Activated CD4-positive, alpha-beta T cell treated with anti-CD3 and anti-CD28 coated beads for 4 hours (primary cell): ENCODE data around the gene TENT4B.

Experiments
- DNase-seq, 2 donors: peaks; one replicate each; pipeline ENCODE4 v3.0.0-alpha.2; 2020

The TENT4B gene

DNA sequence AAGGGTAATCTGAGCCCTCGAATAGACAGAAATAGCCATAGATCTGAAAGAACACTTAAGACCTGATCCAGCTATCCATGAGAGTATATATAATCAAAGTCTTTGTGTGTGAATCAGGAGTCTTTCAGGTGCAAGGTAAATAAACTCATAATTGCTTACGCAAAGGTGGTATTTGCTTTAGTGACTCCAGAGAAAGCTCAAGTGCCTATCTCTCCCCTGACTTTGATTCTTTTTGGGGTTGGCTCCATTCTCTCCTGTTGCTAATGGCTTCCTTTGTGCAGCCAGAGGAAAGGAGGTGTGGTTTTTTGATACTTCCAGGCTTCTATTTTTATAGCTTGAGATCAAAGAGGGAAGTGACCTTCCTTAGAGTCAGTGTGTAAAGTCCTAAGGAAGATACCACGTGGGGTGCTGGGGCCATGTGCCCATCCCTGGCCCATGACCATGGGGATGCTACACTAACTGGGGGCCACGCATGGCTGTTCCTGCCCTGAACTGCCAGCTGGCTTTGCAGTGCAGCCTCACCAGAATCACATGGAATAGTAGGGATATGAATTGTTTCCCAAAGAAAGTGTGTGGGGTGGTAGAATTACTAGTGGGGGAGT is 45.8 kb downstream of the TENT4B start:
- DNase-seq, result no peak

DNA sequence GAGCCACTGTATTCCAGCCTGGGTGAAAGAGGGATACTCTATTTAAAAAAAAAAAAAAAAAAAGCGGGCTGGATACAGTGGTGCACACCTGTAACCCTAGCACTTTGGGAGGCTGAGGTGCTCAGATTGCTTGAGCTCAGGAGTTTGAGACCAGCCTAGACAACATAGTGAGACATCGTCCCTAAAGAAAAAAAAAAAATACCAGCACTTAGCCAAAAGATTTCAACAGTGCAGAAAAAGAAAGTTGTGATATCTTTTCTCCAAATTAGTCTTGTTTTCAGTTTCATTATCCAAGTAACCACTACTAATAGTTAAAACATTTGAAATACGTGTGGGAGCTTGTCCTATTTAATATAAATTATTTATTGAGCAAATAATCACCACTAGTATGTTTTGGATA is 48.7 kb downstream of the TENT4B start:
- DNase-seq, result no peak

DNA sequence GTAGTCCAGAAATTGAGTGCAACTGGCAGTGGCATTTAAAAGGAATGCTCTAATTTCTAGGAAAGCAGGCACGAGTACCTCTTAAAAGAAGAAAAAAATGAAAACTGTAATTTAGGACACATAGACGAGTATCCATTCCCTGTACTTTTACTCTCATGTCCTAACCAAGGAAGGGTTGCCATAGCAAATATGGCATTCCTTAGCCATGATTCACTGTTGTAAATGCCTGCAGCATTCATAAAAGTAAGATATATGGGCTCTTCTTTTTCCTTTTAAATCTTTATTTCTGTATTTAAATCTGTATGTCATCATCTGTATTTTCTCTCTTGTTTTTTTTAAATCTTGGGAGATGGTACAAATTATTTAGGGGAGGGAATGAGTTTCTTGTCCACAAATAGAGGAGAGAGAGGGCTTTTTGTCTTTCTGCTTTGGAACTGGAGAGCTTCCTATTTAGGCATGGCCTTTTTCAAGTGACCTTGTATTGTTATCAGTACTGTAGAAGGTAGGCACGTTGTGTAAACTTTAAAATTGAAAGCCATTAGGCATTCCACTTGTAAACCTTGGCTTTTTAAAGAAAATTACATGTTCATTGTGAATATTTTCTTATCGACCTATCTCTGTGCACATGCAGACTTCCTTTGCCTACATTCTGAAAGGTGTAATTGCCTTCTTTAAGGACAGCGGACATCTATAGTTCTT is 50.0 kb downstream of the TENT4B start:
- no peak for DNase-seq

DNA sequence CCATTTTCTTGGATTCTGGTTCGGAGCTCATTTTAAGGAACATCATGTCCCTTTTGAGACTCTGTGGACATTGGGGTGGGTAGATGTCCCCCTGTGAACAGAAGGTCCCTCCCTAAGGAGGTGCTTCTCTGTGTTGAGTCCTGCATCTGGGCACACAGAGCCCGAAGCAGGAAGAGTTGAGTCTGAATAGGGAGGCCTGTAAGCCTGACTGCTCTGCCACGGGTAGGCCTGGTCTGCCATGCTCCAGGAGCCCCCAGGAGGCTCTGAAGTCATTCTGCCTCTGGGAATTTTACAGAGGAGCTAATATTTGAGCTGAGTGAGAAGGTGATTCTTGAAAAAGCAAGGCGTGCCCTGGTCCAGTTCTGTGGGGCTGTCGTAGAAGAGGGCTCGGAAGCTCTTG is 50.6 kb downstream of the TENT4B start:
- DNase-seq, result no peak

DNA sequence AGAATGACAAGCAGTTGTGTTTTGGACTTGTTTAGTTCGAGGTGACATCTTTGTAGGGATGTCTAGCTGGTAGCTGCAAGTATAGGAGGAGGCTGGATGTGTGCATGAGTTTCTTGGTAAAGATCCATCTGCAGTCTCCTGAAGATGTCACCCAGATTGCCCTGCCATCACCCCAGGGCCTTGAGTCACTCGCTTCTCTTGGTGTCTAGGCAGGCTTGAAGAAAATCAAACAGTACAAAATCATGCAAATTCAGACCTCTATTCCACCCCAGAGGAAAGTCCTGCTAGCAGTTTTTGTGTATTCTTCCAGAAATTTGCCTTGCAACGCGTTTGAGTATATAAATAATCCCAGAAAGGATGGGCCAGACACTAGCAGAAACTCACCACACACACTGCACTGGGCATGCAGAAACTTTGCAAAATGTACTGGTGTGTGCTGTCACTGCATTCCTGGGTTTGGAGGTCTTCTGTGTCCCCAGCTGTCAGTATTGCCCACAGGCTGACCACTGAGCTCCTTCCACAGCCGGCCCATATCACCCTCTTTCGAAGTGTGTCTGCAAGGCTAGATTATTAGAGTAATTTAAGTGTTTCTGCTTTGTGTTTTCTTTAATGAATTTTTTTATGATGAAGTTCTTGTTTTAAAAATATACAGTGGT is 51.5 kb downstream of the TENT4B start:
- no peak for DNase-seq

DNA sequence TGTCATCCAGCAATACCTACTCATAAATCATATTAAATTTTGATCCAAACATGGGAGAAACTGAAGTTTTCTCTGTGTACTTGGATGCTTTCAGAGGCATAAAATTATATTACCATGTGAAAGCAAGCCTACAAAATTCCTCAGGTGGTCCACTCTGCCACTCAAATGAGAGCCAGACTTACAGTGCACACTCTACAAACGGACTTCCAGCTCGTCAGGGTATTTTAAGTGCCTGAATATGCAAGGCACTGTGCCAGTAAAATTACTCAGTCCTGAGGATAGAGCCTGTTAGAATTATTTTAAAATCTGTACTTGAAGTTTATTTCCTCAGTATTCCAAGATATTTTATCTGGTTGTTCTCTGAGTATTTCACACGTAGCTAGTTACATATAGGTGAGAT is 54.5 kb downstream of the TENT4B start:
- no peak for DNase-seq

DNA sequence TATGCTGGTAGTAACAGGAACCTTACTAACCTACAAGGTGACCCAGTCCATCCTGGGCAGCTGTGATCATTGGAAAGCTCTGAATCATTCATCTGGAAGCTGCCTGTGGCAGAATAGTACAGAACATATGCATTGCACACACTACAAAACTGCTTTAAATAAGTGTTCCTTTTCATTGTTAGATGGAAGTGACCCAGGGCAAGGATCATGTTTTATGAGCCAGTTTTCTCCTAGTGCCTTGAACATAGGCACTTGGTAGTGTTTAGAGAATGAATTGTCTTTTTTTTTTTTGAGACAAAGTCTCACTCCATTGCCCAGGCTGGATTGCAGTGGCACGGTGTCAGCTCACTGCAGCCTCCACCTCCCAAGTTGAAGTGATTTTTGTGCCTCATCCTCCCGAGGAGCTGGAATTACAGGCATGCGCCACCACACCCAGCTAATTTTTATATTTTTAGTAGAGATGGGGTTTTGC is 55.4 kb downstream of the TENT4B start:
- no peak for DNase-seq

DNA sequence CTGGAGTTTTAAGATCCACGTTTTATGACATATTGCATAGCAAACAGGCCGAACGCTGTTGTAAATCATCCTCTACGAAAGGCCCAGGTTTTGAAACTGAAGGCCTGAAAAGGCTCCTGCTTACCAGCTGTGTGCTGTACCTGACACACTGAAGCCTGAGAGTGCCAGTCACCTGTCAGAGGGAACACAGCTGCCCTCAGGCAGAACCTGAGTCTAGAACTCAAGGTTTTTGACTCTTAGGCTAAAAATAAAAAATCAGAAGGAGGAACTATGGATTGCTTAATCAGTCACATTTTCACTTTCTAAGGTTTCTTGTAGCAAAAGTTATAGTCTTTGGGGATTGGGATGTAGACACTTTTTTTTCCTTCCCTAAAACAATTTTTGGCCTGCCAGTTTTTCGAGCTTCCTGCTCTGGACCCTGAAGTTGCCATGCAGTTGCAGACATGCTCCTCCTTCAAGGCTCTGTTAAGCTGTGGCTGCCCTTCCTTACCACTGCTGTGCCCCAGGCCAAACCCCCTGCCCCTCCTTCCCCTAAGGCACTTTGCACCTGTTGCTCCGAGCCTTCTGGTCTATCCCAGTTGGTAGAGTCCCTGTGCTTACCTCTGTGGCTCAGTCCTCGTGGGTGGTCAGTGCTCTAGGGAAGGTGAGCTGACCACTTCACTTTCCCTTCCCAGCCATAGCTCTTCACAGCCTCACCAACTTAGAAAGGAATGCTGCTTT is 56.6 kb downstream of the TENT4B start:
- DNase-seq, result no peak

DNA sequence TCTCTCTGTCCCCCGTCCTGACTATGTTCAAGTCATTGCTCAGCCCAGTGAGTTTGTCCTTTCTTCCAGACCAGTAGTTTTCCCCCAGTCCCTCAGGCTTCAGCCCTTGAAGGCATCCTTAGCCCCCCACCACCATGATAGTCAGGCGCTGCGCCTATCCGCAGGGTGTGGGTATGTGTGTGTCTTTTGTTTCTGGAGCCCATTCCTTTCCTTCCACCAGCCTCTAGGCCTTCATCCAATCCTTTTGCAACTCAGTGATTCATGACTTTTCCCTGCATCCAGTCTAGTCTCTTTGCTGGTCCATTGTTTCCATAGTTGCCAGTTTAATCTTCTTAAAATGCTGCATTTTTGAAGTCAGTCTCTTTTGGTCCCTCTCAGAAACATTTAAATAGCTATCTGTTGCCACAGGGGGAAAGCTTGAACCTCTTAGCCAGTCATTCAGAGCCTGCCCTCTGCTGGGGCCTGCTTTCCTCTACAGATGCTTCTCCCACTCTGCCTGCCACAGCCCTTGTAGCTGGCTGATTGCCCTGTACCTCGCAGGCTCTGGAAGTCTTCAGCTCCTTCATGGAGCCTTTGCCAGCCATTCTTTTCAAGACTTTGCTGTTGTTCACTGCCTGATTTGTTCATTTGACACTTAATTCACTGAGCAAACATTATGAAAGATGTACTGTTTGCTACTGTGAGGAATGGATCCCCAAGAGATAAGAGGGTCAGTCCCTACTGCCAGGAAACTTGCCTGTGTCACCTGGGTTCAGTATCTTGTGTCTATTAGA is 57.3 kb downstream of the TENT4B start:
- peak; percentile 46 to 58 for DNase-seq

DNA sequence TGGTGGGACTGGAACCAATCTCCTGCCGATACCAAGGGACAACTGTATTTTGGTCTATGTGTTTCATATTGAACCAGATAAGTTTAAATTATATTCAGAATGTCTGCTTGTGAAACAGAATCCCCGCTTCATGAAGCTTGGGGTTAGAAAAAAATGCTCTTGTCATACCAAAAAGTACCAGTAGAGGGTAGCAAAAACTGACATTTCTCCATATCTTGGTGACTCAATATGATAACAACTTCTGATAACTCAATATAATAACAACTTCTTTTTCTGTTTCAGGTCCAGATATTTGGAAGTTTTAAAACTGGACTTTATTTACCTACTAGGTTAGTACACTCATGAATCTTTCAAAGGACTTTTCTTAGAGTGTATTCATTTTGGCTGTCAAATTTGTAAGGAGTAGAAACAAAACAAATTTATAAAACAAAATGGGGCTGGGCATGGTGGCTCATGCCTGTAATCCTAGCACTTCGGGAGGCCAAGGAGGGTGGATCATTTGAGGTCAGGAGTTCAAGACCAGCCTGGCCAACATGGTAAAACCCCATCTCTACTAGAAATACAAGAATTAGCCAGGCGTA is 60.9 kb downstream of the TENT4B start:
- DNase-seq, result peak in 1 of 2 donors; percentile 19

DNA sequence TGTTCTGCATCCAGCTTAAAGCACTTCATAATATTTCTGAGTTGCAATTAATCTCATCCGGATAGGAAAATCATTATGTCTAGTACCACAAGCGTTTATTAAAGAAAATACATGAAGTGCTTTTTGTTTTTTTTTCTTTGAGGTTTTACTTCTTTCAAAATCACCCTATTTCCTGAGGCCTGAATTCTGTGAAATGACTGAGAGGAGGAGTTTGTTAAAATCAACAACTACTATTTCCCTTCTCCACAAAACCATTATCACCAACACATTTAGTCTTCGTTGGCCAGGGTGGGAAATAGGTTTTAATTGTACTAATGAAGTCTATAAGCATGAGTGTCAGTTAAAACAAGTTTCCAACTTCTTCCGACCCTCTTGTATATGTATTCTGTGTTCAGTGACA is 62.6 kb downstream of the TENT4B start:
- no peak for DNase-seq

DNA sequence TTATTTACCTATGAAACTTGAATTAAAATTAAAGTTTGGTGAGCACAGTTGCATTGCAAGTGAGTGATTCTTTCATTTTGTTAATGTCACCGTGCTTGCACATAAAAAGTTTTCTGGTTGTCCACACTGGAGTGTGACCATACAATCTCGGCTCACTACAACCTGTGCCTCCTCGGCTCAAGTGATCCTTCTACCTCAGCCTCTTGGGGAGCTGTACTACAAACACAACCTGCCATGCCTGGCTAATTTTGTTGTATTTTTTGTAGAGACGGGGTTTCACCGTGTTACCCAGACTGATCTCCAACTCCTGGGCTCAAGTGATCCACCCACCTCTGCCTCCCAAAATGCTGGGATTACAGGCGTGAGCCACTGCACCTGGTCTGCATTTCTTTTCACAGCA is 63.1 kb downstream of the TENT4B start:
- no peak for DNase-seq

DNA sequence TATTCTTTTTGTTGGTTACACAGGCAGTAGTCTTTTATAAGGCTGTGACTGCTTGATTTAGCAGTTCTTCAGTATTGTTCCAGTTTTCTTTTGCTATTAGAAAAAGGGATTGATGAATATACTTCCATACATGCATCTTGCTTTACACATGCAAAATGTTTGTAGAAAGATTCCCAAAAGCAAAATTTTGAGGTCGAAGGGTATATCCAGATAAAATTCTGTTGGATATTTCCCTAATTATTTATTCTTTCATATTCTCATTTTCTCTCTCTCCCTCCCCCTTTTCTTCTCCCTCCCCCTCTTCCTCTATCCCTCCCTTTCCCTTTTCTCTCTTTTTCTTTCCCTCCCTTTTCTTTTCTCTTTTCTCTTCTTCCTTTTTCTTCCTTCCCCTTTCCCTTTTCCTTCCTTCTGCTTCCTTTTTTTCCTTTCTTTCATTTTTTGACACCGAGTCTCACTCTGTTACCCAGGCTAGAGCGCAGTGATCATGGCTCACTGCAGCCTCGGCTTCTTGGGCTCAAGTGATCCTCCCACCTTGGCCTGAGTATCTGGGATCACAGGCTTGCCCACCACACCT is 66.4 kb downstream of the TENT4B start:
- no peak for DNase-seq

DNA sequence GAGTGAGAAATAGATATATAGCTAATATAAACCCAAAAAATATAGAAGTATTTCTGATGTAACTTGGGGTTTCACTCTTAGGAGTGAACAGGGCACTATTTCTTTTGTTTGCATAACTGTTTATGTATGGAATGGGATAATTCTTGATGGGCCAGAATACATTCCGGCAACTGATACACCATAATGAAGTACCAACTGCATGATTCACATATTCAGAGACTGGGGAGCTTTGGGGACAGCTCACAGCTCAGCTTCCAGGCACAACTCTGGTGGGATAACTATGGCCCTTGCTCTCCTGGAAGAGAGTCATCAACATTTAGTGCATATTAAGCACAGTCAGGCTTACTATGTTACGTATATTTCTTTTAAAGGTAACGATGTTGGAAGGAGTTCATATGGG is 71.2 kb downstream of the TENT4B start:
- no peak for DNase-seq

DNA sequence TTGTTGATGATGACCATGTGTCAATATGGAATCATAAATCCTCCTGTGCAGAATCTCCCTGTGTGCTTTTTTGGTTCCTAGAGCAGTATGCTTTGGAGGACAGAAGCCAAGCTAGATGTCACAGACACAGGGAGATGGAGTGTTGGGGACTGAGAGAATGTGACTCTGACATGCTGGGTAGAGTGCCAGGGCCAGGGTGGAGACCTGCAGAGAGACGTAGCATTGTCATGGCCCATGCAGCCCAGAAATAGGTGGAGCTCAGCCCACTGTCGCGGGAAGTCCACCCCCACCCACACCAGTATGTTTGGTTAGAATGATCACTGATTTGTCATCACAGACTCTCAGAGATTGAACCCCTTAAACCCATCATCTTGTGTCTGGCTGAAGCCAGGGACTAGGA is 74.0 kb downstream of the TENT4B start:
- no peak for DNase-seq

DNA sequence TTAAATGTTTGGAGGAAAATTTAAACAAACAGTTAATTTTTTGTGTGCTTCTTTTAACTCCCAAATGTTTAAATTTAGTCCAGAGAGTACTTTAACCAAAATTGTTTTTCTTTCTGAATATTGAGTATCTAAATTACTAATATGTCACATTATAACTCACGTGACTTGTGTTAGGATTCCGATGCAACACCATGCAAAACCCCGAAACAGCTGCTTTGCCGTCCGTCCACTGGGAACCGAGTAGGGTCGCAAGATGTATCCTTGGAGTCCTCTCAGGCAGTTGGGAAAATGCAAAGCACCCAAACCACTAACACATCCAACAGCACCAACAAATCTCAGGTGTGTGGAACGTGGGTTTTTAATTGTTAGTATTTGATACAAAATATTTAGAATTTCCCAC is 74.6 kb downstream of the TENT4B start:
- DNase-seq, result no peak

DNA sequence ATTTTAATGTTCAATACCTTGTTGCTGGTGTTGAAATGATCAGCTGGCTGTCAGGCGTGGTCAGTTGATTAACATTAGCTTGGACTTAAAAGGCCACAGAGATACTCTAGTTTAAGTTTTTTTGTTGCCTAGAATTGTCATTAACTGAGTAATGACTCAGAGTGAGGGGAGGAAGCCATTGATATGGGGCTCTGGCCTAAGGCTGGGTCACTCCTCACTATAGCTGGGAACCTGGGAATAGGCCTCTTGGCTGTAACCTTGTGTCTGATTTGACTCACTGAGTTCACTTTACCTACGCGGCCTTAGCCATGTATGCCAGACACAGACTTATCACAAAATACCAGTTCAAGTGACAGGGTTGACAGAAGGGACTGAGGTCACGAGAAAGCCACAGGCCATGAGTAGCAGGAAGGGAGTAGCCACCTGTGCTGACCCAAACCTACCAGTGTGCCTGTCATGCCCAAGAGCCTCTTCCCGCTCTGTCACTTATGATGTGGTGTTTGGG is 75.3 kb downstream of the TENT4B start:
- DNase-seq, result no peak

DNA sequence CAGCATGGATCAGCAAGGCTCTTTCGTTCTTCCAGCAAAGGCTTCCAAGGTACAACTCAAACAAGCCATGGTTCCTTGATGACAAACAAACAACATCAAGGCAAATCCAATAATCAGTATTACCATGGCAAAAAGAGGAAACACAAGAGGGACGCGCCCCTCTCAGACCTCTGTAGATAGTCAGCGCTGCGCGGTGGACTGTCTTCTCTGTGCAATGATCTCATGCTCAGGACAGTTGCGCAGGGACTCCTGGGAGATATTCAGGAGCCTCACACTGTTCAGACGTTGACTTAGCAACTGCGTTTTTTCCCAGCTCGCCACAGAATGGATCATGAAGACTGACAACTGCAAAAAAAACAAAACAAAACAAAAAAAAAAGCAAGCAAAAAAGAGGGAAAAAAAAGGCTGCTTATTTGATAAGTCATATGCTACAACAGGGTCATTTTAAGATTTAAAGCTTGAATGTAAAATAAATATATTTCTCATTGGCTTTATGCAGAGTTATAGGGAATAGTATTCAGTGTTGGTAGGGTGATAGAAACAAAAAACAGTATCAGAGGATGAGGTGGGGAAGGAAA is 76.1 kb downstream of the TENT4B start:
- no peak for DNase-seq

DNA sequence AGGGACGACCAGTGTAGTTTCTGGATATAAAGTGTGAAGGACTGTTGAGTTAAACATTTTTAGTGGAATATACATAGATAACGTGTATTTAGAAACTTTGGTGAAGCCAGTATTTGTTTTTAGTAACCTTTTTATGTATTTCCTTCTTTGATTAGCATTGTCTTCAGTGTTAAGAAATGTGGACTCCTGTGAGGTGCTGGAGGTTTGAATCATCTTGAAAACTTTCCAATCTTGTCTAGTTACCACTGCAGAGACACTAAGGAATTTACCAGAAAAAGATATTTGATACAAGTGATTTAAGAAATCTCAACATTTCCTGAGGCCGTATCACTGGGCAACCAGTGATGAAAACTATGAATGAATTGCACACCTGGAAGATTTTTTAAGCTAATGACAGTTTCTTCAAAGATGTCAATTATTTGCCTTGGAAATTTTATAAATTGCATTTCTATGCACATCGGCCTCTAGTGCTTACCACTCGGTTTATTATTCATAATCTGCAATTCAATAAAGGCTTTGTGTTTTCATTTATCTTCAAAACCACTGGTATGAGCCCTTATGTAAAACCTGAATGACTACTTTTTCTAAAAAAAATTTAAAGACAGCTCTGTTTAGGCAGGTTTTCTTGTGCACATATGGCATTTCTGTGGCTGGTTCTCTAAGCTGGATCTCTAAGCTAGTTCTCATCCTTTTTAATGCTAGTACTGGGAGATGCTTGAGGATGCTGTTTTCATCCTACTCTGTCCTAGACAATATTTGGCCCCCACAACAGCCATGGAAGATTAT is 81.9 kb downstream of the TENT4B start:
- DNase-seq, result no peak

DNA sequence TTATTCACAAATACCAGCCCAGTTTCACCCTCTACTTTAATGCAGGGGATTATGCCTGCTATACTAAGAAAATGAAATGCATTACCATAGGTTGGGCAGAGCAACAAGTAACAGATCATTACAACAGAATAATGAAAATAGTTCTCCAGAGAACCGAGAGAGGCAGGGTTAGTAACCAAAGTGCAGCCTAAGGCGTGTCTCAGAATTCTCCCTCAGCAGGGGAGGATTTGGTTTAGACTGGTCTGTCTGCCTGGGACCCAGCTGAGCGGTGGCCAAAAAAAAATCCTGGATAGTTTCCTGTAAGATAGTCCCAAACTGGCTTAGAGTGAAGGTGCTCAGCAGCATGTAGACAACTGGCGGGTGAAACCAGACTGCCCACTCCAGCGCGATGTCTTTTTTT is 82.5 kb downstream of the TENT4B start:
- DNase-seq, result no peak

DNA sequence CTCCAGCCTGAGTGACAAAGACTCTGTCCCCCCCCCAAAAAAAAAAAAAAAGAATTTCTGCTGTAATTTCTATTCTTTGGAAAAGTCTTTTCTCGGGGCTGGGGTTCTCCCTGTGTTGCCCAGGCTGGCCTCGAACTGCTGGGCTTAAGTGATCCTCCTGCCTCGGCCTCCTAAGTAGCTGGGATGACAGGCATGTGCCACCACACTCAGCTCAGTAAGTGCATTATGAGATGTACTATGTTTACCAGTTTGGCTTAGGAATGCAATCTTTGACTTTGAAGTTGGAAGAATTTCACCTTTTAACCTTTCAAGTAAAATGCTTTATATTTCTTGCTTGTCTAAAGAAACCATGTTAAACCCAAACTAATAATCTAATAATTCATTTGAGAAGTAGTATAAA is 85.2 kb downstream of the TENT4B start:
- no peak for DNase-seq
